ENCODE data around the gene DUSP15.

The DUSP15 gene

GRCh38 chr20:31859998-31860380, 10.3 kb downstream of the DUSP15 start:
- DNase-seq, result no peak

- no peak for DNase-seq
Measured at GRCh38 chr20:31859266-31859997, 10.9 kb downstream of the DUSP15 start.

- DNase-seq, result no peak
Measured at GRCh38 chr20:31858760-31859083, 11.6 kb downstream of the DUSP15 start.

- DNase-seq, result no peak
Measured at GRCh38 chr20:31857861-31858759, 12.2 kb downstream of the DUSP15 start.

GRCh38 chr20:31856516-31856915, 13.8 kb downstream of the DUSP15 start:
- DNase-seq, result no peak

- DNase-seq, result no peak
Measured at GRCh38 chr20:31853481-31853880, 16.8 kb downstream of the DUSP15 start.

- DNase-seq, result no peak
Measured at GRCh38 chr20:31851240-31851955, 18.9 kb downstream of the DUSP15 start.

- DNase-seq, result no peak
Measured at GRCh38 chr20:31849306-31849930, 20.9 kb downstream of the DUSP15 start.

GRCh38 chr20:31848088-31848999, 22.0 kb downstream of the DUSP15 start:
- DNase-seq, result no peak

GRCh38 chr20:31846793-31847138, 23.6 kb downstream of the DUSP15 start:
- no peak for DNase-seq

GRCh38 chr20:31845300-31845863, 24.9 kb downstream of the DUSP15 start, which contains the start of gene FOXS1:
Gene FOXS1 (minus strand): TSS chr20:31845604. CDS start chr20:31845542, 62 bp downstream.
- no peak for DNase-seq

- no peak for DNase-seq
Measured at GRCh38 chr20:31844737-31845299, 25.5 kb downstream of the DUSP15 start.

GRCh38 chr20:31843881-31844280, 26.4 kb downstream of the DUSP15 start:
- DNase-seq, result no peak

- no peak for DNase-seq
Measured at GRCh38 chr20:31843288-31843687, 27.0 kb downstream of the DUSP15 start.

- DNase-seq, result no peak
Measured at GRCh38 chr20:31842471-31843157, 27.7 kb downstream of the DUSP15 start.

GRCh38 chr20:31841928-31842327, 28.4 kb downstream of the DUSP15 start:
- DNase-seq, result no peak

GRCh38 chr20:31840906-31841816, 29.2 kb downstream of the DUSP15 start:
- DNase-seq, result no peak

- DNase-seq, result no peak
Measured at GRCh38 chr20:31839782-31840487, 30.4 kb downstream of the DUSP15 start.
